HPDE6-E6E7 (cell line): ENCODE measurements around the gene NCK2.

ENCODE experiments used
- DNase-seq: peaks from one replicate; pipeline ENCODE4 v3.0.0; 2011; ENCODE audit warnings: missing footprints; ENCODE audit errors: extremely low spot score

NCK2 gene

DNA sequence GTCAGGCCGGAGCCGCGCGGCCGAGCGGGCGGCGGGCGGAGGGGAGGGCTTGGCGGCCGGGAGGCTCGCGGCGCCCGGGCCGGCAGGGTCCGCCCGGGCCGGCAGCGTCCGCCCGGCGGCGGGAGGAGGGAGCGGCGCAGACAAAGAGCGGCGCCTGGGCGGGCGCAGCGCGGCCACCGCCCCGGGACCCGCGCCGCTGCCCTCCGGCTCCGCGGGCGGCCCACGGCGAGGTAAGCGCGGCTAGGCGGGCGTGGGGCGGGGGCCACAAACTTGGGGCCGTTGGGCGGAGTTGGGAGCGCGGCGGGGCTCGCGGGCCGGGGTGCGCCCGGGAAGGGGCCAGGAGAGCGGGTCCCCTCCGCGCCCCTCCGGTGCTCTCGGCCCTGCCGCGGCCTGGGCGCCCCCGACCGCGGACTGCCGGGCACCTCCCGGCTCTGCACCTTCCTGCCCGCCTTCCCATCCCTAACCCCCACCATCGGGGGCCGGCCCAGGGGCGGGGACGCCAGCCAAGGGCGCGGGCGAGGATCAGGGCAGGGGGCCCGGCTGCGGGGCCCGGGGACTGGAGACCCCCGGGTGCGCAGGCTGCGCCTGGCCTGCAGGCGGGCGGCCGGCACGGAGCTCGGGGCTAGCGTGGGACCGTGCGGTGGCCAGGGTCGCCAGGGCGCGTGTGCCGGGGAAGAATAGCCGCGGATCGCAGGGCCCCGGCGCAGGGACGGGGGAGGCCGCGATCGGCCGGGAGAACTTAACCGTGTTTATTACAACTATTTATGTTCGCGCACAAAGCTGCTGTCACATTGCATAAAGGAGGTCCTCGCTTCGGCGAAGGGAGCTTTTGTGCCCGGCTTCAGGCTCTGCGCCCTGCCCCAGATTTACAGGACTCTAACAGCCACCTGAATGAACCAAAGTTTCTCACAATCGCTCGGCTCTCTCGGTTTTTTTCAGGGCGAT lies at the start of gene NCK2:
TSS of gene NCK2 (plus strand) at position 4 of the 945 bp plus-strand sequence. CDS start 110,152 bp downstream, outside the sequence.
- no peak for DNase-seq

DNA sequence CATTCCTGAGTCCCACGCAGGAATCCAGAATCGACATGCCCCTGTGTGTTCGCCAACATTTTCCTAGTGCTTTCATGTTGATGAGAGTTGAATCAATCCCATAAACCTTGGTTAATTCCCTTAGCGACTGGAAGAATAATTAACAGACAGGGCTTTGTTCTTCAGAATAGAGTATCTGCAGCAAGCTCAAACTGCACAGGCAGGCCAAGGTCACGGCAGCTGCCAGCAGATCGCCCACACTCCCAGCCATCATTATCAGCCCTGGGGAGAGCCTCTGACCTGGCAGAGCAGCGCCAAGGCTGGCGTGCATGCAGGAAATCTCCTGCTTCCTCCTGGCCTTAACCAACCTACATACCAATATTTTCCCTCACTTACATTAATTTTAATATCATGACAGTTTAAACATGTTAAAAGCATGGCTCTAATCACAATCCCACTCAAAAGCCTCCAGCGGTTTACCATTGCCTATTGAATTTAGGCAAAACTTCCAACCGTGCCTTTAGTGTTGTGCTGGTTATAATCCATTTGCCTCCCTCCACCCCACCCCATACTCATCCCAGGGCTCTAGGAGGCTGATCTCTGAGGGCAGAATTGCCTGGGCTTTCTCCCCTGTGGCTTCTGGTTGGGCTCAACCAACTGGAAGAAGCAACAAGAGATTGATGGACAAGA lies 46.8 kb upstream of the NCK2 start:
- no peak for DNase-seq

DNA sequence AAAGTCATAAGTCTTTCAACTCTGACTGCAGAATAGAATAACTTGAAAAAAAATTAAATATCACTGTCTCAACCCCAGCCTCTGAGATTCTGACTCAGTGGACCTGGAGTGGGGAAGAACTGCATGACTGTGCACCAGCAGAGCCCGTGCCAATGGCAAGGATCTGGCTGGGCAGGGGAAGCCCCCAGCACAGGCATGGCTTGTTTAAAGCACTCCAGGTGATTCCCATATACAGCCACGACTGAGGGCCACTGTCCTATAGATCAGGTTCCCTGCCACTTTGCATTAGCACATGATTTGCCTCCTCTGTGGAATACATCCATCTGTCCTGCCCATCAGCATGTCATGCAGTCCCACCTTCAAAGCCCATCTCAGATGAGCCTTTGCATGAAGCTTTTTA lies 45.9 kb upstream of the NCK2 start:
- DNase-seq: no peak

GRCh38 chr2:105701042-105701441 lies 43.7 kb upstream of the NCK2 start:
- DNase-seq: no peak

GRCh38 chr2:105708697-105709096 lies 36.0 kb upstream of the NCK2 start:
- no peak for DNase-seq

DNA sequence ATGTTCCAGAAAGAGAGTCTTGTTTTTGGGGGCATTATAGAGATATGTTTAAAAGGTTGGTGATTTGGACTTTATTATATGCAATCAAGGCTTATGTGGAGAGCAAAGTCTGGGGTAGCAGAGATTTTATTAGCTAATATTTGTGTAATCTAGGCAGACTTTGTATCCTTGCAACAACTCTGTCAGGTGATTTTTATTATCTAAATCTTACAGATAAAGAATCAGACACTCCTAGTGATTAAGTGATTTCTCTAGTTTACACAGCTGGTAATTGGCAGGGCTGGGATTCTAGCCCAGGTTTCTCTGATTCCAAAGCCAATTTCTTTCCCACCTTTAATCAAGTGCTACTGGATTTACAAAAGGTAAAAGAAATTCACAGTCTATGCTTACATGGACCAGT lies 33.3 kb upstream of the NCK2 start:
- DNase-seq: no peak

- no peak for DNase-seq
Measured at GRCh38 chr2:105712166-105712915, 32.4 kb upstream of the NCK2 start.

DNA sequence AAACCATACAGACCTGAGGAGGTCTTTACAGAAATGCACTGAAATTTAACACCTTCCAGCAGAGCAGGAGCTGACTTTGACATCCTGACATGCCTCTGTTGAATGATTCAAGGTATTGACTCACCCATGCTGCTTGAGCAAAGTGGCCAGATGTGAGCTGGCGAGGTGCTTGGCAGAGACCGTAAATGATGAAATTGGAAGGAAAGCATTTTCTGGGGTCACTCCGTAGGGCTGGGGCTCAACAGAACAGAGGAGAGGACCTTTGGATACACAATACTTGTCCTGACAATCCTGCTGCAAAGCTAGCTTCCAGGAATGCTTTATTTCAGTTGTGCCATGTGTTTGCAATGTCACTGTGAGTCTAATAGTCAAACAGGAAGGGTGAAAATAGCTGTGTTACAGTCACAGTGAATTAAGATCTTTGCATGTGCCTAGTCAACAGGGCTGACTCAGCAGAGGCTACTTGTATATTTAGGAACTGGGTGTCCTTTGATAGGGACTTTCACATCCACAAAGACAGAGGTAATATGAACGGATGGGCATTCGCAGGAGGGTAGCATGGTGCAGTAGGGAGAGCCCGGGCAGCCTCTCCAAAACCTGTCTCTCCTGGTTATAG lies 31.6 kb upstream of the NCK2 start:
- peak; percentile 70 for DNase-seq

DNA sequence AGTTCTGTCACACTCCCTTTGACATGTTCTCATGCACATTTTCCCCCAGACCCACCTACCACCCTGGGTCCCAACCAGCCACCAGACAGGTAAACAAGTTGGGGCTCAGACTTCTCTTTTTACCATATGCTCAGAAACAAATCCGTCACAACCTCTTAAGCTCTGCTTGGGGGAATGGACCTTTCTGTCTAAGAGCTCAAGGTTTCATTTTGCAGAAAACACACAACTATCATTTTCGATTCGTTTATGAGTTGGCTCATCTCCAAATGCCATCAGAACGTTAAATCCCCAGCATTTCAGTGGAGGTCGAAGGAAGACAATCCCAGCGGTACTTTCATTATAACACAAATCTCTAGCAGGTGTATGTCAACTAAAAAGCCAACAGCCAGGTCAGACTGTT lies 30.6 kb upstream of the NCK2 start:
- no peak for DNase-seq

DNA sequence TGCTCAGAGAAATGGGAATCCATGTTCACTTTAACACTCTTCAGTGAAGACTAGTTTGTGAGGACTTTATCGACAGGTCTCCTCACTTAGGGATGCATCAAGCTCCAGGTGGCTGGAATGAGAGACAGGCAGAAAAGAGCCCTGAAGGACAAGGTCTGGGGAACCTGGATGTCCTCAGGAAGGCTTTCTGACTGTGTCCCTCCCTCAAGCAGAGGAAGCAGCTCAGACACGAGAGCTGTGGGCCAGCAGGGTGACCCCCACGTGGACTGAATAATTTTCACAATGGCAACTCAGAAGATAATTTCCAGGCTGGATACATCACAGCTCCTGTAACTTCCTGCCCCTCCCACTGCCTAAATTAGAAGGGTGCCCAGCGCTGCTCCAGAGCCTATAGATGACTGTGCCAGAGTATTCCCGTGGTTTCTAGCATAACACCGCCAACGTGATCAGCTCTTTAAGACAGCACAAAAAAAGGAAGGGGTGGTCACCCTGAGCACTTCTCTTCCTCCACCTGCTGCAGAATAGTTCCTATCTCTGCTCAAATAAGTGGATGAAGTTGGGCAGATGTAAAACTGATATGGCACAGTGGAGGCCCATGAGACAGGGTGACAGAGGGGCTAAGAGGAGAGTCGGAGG lies 25.7 kb upstream of the NCK2 start:
- no peak for DNase-seq

DNA sequence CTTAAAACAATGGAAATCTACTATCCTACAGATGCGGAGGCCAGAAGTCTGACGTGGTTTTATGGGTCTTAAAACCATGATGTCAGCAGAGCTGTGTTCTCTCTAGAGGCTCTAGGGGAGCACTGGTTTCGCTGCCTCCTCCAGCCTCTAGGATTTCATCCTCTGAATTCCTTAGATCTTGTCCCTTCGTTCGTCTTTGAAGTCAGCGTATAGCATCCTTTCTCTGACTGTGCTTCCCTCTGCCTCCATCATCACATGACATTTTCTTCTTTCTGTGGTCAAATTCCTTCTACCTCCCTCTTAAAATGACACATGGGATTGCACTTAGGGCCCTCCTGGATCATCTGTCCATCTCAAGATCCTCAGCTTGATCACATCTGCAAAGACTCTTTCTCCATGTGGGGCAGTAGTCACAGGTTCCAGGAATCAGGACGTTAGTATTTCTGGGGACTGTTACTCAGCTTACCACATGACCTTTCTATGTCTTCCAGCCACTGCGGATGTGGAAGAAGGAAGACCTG lies 22.7 kb upstream of the NCK2 start:
- DNase-seq: no peak

DNA sequence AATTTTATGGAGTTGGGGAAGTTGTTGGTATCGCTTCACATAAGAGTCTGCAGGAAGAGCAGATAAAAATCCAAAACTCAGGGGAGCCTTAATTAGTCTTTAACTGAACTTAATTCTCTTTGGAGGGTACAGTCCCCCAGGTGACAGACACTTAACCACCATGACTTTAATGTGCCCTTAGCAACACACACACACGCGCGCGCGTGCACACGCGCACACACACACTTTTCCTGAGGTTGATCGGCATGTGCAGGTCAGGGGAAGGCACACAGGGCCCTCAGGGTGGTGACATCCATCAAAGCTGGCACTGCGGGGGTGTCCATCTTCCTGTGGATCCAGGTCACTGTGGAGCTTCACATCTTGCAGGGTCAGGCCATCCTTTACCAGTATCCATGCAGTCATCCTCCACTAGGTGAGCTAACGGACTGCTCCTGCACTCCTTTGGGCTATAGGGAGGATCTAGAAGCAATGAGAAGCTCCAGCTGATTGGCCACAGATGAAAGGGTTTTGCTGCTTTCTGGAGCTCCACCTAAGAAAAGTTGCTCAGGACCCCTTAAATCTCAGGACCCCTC lies 21.9 kb upstream of the NCK2 start:
- DNase-seq: no peak

- DNase-seq: no peak
Measured at GRCh38 chr2:105723431-105723830, 21.3 kb upstream of the NCK2 start.

DNA sequence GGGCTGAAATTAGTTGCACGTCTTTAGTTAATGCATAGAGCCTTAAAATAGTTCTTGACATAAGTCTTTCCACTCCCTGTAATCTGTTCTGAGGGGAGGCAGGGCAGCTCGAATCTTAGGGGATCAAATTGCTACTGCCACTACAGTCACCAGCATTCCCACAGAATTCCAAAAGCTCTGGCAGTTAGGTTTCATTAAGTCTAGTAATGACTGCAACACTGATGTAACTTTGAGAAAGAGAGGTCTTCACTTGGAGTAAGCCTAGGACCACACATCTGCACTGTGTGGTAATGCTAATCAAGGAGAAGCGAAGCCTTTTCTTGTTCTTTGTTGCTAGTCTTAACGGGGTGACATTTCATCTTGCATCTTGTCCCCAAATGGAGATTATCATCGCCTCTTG lies 19.3 kb upstream of the NCK2 start:
- no peak for DNase-seq

GRCh38 chr2:105730170-105730569 lies 14.5 kb upstream of the NCK2 start:
- no peak for DNase-seq

DNA sequence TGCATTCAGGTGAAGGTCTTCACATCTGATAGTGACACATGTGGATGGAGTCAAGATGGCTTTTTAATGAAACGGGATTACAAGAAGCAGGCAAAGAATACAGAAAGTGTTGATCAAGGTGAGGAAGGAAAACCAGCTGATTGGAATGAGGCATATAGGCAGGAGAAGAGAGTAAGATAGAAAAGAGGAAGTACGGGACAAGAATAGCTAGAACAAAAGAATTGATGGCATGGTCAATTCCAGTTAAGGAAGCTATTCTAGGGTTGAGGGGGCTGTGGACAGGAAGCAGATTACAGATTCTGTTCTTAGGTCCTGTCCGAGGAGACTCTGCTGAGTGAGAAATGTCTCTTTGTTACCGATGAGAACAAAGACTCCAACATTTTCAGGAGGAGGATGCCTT lies 13.2 kb upstream of the NCK2 start:
- no peak for DNase-seq

DNA sequence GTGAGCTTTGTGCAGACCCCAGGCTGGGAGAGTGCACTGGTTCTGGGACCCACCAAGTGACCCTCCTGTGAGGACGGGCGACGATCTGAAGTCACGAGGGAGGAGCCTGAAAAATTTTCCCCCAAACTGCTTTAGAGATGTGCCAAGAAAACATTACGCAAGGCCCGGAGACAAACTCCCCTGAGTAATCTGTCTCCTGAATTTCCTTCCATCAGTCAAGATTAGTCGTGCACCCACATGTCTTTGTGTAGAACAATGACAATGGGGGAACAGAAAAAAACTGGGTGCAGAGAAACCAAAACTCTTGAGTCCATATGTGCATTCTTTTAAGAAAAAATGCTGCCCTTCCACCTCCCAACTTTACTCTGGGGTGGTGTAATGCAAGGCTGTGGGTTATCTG lies 12.6 kb upstream of the NCK2 start:
- DNase-seq: peak; percentile 55

DNA sequence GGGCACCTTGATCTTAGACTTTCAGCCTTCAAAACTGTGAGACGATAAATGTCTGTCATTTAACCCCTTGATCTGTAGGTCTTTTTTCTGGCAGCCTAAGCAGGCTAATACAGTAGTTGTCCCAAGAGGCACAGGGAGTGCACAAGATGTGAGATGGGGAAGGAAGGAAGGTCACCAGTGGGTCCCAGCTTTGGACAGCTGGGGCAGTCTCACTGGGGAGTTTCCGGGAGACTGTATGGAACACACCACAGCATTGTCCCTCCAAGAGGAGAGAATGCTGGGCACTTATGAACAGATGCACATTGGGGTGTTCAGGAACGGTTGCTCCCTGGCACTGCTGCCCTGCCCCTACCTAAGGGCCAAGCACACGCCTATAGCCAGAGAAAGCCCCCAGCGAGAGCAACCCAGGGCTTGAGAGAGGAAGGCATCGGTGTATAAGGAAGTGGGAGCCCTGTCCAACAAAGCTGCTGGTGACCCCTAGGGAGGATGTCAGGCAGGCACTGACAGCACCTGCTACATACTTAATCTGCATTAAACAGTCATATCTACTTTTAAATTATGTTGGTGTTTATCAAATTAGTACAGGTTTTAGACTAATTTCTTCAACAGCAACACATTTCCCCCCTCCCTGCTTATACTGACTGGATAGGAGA lies 11.6 kb upstream of the NCK2 start:
- DNase-seq: no peak

GRCh38 chr2:105733875-105734274 lies 10.8 kb upstream of the NCK2 start:
- DNase-seq: no peak
